ENCODE data around the gene GINS3.

- no peak for TF ChIP-seq POLR2A (IDR thresholded peaks at IDR 0.05; ENCODE audit: low read depth, low read length)
- no peak for TF ChIP-seq TAF1 (IDR thresholded peaks at IDR 0.05; ENCODE audit: low read depth, low read length)
- TF ChIP-seq POU2F2 (IDR thresholded peaks at IDR 0.05; ENCODE audit: low read depth, low read length) = no peak
- TF ChIP-seq SPI1 (IDR thresholded peaks at IDR 0.05; ENCODE audit: low read depth, low read length) = no peak
Observed at GRCh38 chr16:58426966-58427365, 34.7 kb downstream of the GINS3 start.

Data from GM12891 (cell line).